Cardiac muscle cell (in vitro differentiated cells and primary cell): ENCODE results near the gene CRELD1. TPM values are rescaled to one million over a fixed set of nuclear protein-coding genes. Genes with fewer than 3 reads are reported as not detected.

Experiments used
- DNase-seq, 2 donors: peaks; one replicate each; pipeline versions ENCODE4 v3.0.0 to v3.0.0-alpha.2; 2010 to 2017; ENCODE audit warnings: low read depth in 1 of 2, low spot score in 1 of 2
- H3K27ac ChIP-seq: fragments of 200-600 bp; sonication (generic); 2 replicates; pipeline ENCODE4 v1.5.1; 2016
- H3K27me3 ChIP-seq: fragments of 200-600 bp; sonication (generic); 2 replicates; pipeline ENCODE4 v1.6.0; 2016; ENCODE audit warnings: control low read depth
- H3K36me3 ChIP-seq: fragments of 200-600 bp; sonication (generic); 2 replicates; pipeline ENCODE4 v1.5.1; 2016; ENCODE audit warnings: control low read depth
- H3K4me1 ChIP-seq: fragments of 200-600 bp; sonication (generic); 2 replicates; pipeline ENCODE4 v1.8.1; 2017; ENCODE audit warnings: low read depth, mild to moderate bottlenecking, mixed run types
- H3K4me3 ChIP-seq: fragments of 200-600 bp; sonication (generic); 2 replicates; pipeline ENCODE4 v1.5.1; 2016; ENCODE audit warnings: mild to moderate bottlenecking
- H3K9me3 ChIP-seq: fragments of 200-600 bp; sonication (generic); 2 replicates; pipeline ENCODE4 v1.5.1; 2017; ENCODE audit warnings: low read depth, mild to moderate bottlenecking, control low read depth
- polyA plus RNA-seq: library from polyadenylated mRNA; unstranded; fragments of >200 nt; fragmentation: Nextera tagmentation; extraction: Ambion mirVana; gene quantifications from 2 replicates; pipeline ENCODE4 v1.2.1, GENCODE V29; 2016
- total RNA-seq: library from RNA; depleted of rRNA; stranded (reverse); fragments of >200 nt; gene quantifications from 2 replicates; pipeline ENCODE4 v1.2.3, GENCODE V29; 2016
- TF ChIP-seq, protein P1 (sequence below): IDR thresholded peaks from 2 replicates; pipeline ENCODE4 v1.5.1; 2012; ENCODE audit warnings: low read depth, mild to moderate bottlenecking, low read length

CRELD1 gene
- total and polyA plus RNA-seq, 2 experiments from 2014 or later, result 151 to 225 TPM

DNA sequence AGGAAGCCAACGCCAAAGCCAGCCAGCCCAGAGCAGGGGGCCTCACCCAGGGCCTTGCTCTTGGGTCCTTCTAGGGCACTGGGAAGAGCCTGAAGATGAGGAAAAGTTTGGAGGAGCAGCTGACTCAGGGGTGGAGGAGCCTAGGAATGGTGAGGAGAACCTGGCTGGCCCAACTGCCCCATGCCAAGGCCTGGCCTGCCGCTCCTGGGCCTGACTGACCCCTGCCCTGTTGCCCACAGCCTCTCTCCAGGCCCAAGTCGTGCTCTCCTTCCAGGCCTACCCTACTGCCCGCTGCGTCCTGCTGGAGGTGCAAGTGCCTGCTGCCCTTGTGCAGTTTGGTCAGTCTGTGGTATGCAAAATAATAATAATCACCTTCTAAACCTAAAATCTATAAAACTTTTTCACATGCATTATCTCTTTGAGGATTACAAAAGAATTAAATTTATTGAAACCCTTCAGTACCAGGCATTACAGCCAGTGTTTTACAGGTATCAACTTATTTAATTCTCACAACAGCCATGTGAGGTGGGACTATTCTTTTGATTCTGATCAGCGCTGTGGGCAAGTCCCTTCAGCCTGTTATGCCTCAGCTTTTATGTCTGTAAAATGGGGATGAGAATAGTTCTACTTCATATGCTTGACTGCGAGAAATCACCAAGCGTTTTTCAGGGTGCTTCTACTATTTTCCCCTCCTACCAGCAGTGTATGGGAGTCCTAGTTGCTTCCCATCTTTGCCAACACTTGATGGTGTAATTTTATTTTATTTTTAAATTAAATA lies 15.2 kb upstream of the CRELD1 start:
- no peak overlapping the region for H3K4me3 ChIP-seq
- H3K36me3 ChIP-seq, result peaks cover 2% of the 10 kb centered on the region
- no peaks in the 10 kb centered on the region for H3K9me3 ChIP-seq
- no peaks in the 10 kb centered on the region for H3K27me3 ChIP-seq
- peaks cover 16% of the 10 kb centered on the region for H3K4me1 ChIP-seq
- H3K27ac ChIP-seq, result no peak overlapping the region
- DNase-seq, result no peak
- TF ChIP-seq, protein P1, sequence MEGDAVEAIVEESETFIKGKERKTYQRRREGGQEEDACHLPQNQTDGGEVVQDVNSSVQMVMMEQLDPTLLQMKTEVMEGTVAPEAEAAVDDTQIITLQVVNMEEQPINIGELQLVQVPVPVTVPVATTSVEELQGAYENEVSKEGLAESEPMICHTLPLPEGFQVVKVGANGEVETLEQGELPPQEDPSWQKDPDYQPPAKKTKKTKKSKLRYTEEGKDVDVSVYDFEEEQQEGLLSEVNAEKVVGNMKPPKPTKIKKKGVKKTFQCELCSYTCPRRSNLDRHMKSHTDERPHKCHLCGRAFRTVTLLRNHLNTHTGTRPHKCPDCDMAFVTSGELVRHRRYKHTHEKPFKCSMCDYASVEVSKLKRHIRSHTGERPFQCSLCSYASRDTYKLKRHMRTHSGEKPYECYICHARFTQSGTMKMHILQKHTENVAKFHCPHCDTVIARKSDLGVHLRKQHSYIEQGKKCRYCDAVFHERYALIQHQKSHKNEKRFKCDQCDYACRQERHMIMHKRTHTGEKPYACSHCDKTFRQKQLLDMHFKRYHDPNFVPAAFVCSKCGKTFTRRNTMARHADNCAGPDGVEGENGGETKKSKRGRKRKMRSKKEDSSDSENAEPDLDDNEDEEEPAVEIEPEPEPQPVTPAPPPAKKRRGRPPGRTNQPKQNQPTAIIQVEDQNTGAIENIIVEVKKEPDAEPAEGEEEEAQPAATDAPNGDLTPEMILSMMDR, result no peak

DNA sequence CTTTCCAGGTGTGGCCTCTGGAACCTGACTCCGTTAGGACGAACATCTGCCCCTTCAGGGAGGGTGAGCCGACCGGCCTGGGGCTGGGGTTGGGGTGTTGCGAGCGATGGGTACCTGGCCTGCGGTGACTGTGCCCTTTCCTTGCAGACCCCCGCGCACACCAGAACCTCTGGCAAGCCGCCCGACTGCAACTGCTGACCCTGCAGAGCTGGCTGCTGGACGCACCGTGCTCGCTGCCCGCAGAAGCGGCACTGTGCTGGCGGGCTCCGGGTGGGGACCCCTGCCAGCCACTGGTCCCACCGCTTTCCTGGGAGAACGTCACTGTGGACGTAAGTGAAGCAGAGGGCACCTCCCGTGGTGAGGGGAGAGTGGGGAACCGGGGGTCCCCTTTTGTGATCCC lies 5.5 kb upstream of the CRELD1 start:
- no peak for DNase-seq
- TF ChIP-seq, protein P1, result no peak
- Histone ChIP-seq H3K4me1 (no peaks in the 10 kb centered on the region), H3K4me3 (no peak overlapping the region), H3K36me3 (no peaks in the 10 kb centered on the region), H3K27ac (no peak overlapping the region), H3K27me3 (no peaks in the 10 kb centered on the region), H3K9me3 (no peaks in the 10 kb centered on the region)

DNA sequence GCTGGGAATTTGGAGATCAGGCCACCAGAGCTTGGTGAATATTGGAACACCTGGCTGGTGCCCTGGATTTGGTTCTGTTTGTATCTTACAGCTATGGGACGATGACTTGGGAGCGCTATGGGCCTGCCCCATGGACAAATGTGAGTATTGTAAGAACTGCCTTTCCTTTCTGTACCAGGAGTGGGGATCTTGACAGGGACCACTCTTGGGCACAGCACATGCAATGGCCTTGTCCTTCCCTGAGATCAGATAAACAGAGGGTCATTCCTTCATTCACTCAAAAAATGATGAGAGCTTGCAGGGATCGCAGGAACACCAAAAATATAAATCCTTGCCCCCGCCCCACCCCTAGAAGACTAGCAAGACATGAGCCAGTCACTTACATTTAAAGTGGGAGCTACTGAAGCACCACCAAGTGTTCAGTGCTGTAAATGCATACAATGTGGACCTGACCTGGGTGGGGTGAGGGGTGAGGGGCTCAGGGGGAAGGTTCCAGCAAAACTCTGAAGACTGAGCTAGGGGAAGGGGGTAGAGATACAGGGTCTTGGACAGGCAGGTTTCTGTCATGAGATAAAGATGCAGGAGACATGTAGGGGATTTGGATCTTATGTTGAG lies 2.7 kb upstream of the CRELD1 start:
- Histone ChIP-seq H3K27me3 (no peaks in the 10 kb centered on the region), H3K36me3 (no peaks in the 10 kb centered on the region), H3K27ac (no peak overlapping the region), H3K4me1 (no peaks in the 10 kb centered on the region), H3K4me3 (no peak overlapping the region), H3K9me3 (no peaks in the 10 kb centered on the region)
- no peak for DNase-seq
- TF ChIP-seq, protein P1, result no peak

DNA sequence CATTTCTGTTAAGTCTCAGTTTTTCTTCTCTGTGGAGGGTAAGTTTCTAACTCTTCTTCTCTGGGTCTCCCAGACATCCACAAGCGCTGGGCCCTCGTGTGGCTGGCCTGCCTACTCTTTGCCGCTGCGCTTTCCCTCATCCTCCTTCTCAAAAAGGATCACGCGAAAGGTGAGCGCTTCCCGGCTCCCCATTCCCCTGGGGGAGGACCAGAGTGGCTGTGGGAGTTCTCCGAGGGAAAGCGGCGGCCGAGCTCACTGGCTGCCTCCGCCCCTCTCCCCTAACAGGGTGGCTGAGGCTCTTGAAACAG lies 1.1 kb upstream of the CRELD1 start:
- no peaks in the 10 kb centered on the region for H3K4me1 ChIP-seq
- H3K4me3 ChIP-seq, result peak overlapping the region; percentile 47
- peak overlapping the region; percentile 95 for H3K27ac ChIP-seq
- peaks cover 1% of the 10 kb centered on the region for H3K36me3 ChIP-seq
- no peaks in the 10 kb centered on the region for H3K27me3 ChIP-seq
- no peaks in the 10 kb centered on the region for H3K9me3 ChIP-seq
- no peak for DNase-seq
- TF ChIP-seq, protein P1, result no peak

DNA sequence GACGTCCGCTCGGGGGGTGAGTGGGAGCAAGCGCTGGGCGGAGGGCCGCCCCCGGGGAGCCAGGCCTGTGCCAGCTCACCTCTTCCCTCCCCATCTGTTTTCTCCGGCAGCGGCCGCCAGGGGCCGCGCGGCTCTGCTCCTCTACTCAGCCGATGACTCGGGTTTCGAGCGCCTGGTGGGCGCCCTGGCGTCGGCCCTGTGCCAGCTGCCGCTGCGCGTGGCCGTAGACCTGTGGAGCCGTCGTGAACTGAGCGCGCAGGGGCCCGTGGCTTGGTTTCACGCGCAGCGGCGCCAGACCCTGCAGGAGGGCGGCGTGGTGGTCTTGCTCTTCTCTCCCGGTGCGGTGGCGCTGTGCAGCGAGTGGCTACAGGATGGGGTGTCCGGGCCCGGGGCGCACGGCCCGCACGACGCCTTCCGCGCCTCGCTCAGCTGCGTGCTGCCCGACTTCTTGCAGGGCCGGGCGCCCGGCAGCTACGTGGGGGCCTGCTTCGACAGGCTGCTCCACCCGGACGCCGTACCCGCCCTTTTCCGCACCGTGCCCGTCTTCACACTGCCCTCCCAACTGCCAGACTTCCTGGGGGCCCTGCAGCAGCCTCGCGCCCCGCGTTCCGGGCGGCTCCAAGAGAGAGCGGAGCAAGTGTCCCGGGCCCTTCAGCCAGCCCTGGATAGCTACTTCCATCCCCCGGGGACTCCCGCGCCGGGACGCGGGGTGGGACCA lies 632 bp upstream of the CRELD1 start:
- Histone ChIP-seq H3K36me3 (peaks cover 6% of the 10 kb centered on the region), H3K27me3 (no peaks in the 10 kb centered on the region), H3K27ac (peak overlapping the region; percentile 95), H3K4me1 (no peaks in the 10 kb centered on the region), H3K4me3 (peak overlapping the region; percentile 47), H3K9me3 (no peaks in the 10 kb centered on the region)
- TF ChIP-seq, protein P1, result peak; percentile 76
- DNase-seq, result peak; percentile 86 to 87
